HCT116 (cell line): Measurements from ENCODE around the gene EDNRA. TPM values are rescaled to one million over a fixed set of nuclear protein-coding genes. Genes with fewer than 3 reads are reported as not detected.

Experiments used
- ATAC-seq: fragments of 200-7000 bp; cut with Tn5 transposase; 2 replicates; pipeline ENCODE4 v1.9.1; 2020; ENCODE audit warnings: mild to moderate bottlenecking, moderate library complexity
- BruUV-seq: library from RNA; stranded (reverse); fragments of 400-500 nt; replicated peaks from 2 replicates; lab custom pipeline; 2021; lab: Mats Ljungman, UMichigan
- CTCF ChIA-PET: fragments of 300-600 bp; sonication (Branson Sonifier 250); formaldehyde crosslinking; loops from one replicate; lab custom pipeline; 2021; ENCODE audit warnings: antibody characterized with exemption; lab: Charles Lee
- POLR2A ChIA-PET: fragments of 300-600, 350-600 bp; sonication (Branson Sonifier 250); formaldehyde crosslinking; loops from one replicate; lab custom pipeline; 2021; ENCODE audit warnings: antibody characterized with exemption; lab: Charles Lee
- RAD21 ChIA-PET, 2 experiments: fragments of 300-600 bp; sonication (Branson Sonifier 250); formaldehyde crosslinking; loops; one replicate each; lab custom pipeline; 2023; ENCODE audit warnings: low total read pairs in 2 of 2; ENCODE audit not compliant: uncharacterized antibody in 2 of 2, unreplicated experiment in 2 of 2, low non-redundant PET in 1 of 2; lab: Charles Lee
- DNase-seq: peaks from one replicate; pipeline ENCODE4 v3.0.0-alpha.2; 2010; ENCODE audit warnings: low read depth, low spot score
- H2AFZ ChIP-seq: fragments of 200-600 bp; shearing (Covaris generic), sonication (generic); 2 replicates; pipeline ENCODE4 v1.6.1; 2017; ENCODE audit warnings: low read depth, mixed run types, mixed read lengths, antibody characterized with exemption, low read length; ENCODE audit not compliant: poor library complexity, severe bottlenecking
- H3K27ac ChIP-seq: 2 replicates; pipeline ENCODE4 v1.5.1; 2012; ENCODE audit warnings: low read depth, low read length
- H3K27me3 ChIP-seq: fragments of 200-600 bp; sonication (generic); 2 replicates; pipeline ENCODE4 v1.6.1; 2016; ENCODE audit warnings: mixed run types, low read length, mixed read lengths; ENCODE audit not compliant: insufficient read depth
- H3K36me3 ChIP-seq, 2 experiments: fragments of 200-500 bp in 1 of 2; fragments of 200-600 bp in 1 of 2; sonication (Bioruptor generic) in 1 of 2; sonication (generic) in 1 of 2; 2 replicates each; pipeline versions ENCODE4 v1.5.1 to v1.6.1; 2014 to 2016; ENCODE audit warnings: low read length in 2 of 2, inconsistent platforms in 1 of 2, mixed read lengths in 1 of 2, mixed run types in 1 of 2; ENCODE audit not compliant: insufficient read depth in 2 of 2, control insufficient read depth in 1 of 2
- H3K4me1 ChIP-seq, 2 experiments: fragments of 200-600 bp in 1 of 2; sonication (generic) in 1 of 2; 2 replicates each; pipeline versions ENCODE4 v1.5.1 to v1.6.1; 2012 to 2017; ENCODE audit warnings: low read length in 2 of 2, inconsistent platforms in 1 of 2, mild to moderate bottlenecking in 1 of 2, mixed read lengths in 1 of 2, mixed run types in 1 of 2, moderate library complexity in 1 of 2; ENCODE audit not compliant: insufficient read depth in 2 of 2, control insufficient read depth in 1 of 2
- H3K4me2 ChIP-seq: fragments of 200-600 bp; sonication (generic); 2 replicates; pipeline ENCODE4 v1.6.1; 2017; ENCODE audit warnings: mixed run types, low read length, mixed read lengths
- H3K4me3 ChIP-seq, 2 experiments: fragments of 200-600 bp in 1 of 2; sonication (generic) in 1 of 2; replicated peaks in 1 of 2; 2 replicates each; pipeline ENCODE4 v1.5.1; 2011 to 2016; ENCODE audit warnings: low read length in 2 of 2, control low read depth in 1 of 2, low read depth in 1 of 2, mild to moderate bottlenecking in 1 of 2, mixed read lengths in 1 of 2, mixed run types in 1 of 2
- H3K79me2 ChIP-seq: fragments of 200-600 bp; sonication (generic); 2 replicates; pipeline ENCODE4 v1.6.1; 2017; ENCODE audit warnings: mild to moderate bottlenecking, mixed run types, low read length, moderate library complexity, mixed read lengths; ENCODE audit not compliant: insufficient read depth
- H3K9ac ChIP-seq: fragments of 200-600 bp; sonication (generic); 2 replicates; pipeline ENCODE4 v1.6.1; 2016; ENCODE audit warnings: low read length, mixed read lengths
- H3K9me2 ChIP-seq: fragments of 200-600 bp; sonication (generic), shearing (Covaris generic); 2 replicates; pipeline ENCODE4 v1.6.1; 2017; ENCODE audit warnings: mixed run types, mild to moderate bottlenecking, moderate library complexity; ENCODE audit not compliant: insufficient read depth
- H3K9me3 ChIP-seq, 2 experiments: fragments of 200-500 bp in 1 of 2; fragments of 200-600 bp in 1 of 2; sonication (Bioruptor generic) in 1 of 2; sonication (generic) in 1 of 2; 2 replicates each; pipeline ENCODE4 v1.6.1; 2014 to 2017; ENCODE audit warnings: low read length in 2 of 2, mixed read lengths in 2 of 2, inconsistent platforms in 1 of 2, low read depth in 1 of 2, mild to moderate bottlenecking in 1 of 2, mixed run types in 1 of 2, moderate library complexity in 1 of 2; ENCODE audit not compliant: control insufficient read depth in 1 of 2, insufficient read depth in 1 of 2
- H4K20me1 ChIP-seq: fragments of 200-600 bp; sonication (generic), shearing (Covaris generic); 2 replicates; pipeline ENCODE4 v1.6.1; 2017; ENCODE audit warnings: mixed run types, mild to moderate bottlenecking, moderate library complexity; ENCODE audit not compliant: insufficient read depth
- CEBPB ChIP-seq: IDR thresholded peaks from 2 replicates; pipeline ENCODE4 v1.6.1; 2012; ENCODE audit warnings: low read depth
- ELF1 ChIP-seq: IDR thresholded peaks from 2 replicates; pipeline ENCODE4 v1.6.1; 2012; ENCODE audit warnings: low read depth, borderline replicate concordance
- EZH2phosphoT487 ChIP-seq: fragments of 200-600 bp; IDR thresholded peaks from 2 replicates; pipeline ENCODE4 v1.6.1; 2018; ENCODE audit warnings: antibody characterized with exemption, borderline replicate concordance
- FOSL1 ChIP-seq: IDR thresholded peaks from 2 replicates; pipeline ENCODE4 v1.6.1; 2012; ENCODE audit warnings: low read depth
- POLR2A ChIP-seq: IDR thresholded peaks from 2 replicates; pipeline ENCODE4 v1.7.0; 2011; ENCODE audit warnings: borderline replicate concordance; ENCODE audit not compliant: insufficient read depth, insufficient read length; ENCODE audit errors: extremely low read depth
- POLR2AphosphoS5 ChIP-seq: IDR thresholded peaks from 2 replicates; pipeline ENCODE4 v1.6.1; 2011; ENCODE audit warnings: mild to moderate bottlenecking, low read depth, low read length, moderate library complexity
- RAD21 ChIP-seq: IDR thresholded peaks from 2 replicates; pipeline ENCODE4 v1.6.1; 2012; ENCODE audit warnings: low read depth, mild to moderate bottlenecking
- SIN3A ChIP-seq: IDR thresholded peaks from 2 replicates; pipeline ENCODE4 v1.6.1; 2012; ENCODE audit warnings: low read depth
- SRF ChIP-seq: IDR thresholded peaks from 2 replicates; pipeline ENCODE4 v1.6.1; 2012; ENCODE audit warnings: low read depth
- YY1 ChIP-seq: IDR thresholded peaks from 2 replicates; pipeline ENCODE4 v1.6.1; 2011; ENCODE audit warnings: low read length, low read depth, moderate library complexity, mild to moderate bottlenecking; ENCODE audit not compliant: insufficient replicate concordance; ENCODE audit errors: extremely low read depth
- ZNF274 ChIP-seq: fragments of 200-500 bp; sonication (Bioruptor generic); IDR thresholded peaks from 2 replicates; pipeline ENCODE4 v1.6.1; 2014; ENCODE audit warnings: mild to moderate bottlenecking, low read depth, low read length, inconsistent platforms
- intact Hi-C: fragments of 100-400 bp; cut with micrococcal nuclease; formaldehyde crosslinking; loops from 2 replicates; pipeline ENCODE4 v1.10.0; 2022
- total RNA-seq: library from RNA; stranded (reverse); gene quantifications from one replicate; pipeline ENCODE4 v1.2.1, GENCODE V29; 2021; ENCODE audit not compliant: unreplicated experiment
- TF ChIP-seq, protein P1 (sequence below), 3 experiments: fragments of 200-600 bp in 1 of 3; sonication (generic) in 1 of 3; IDR thresholded peaks in 2 of 3; conservative IDR thresholded peaks in 1 of 3; 2 replicates each; pipeline ENCODE4 v1.5.1; 2012 to 2017; ENCODE audit warnings: low read depth in 2 of 3, low read length in 2 of 3, antibody characterized with exemption in 1 of 3, borderline replicate concordance in 1 of 3, control low read depth in 1 of 3, mild to moderate bottlenecking in 1 of 3, mixed read lengths in 1 of 3, mixed run types in 1 of 3, moderate library complexity in 1 of 3; ENCODE audit not compliant: insufficient read depth in 1 of 3
- TF ChIP-seq, protein P2 (sequence below): IDR thresholded peaks from 2 replicates; pipeline ENCODE4 v1.6.1; 2012
- TF ChIP-seq, protein P3 (sequence below): IDR thresholded peaks from 2 replicates; pipeline ENCODE4 v1.6.1; 2011; ENCODE audit warnings: mild to moderate bottlenecking, low read length, moderate library complexity; ENCODE audit not compliant: insufficient replicate concordance; ENCODE audit errors: extremely low read depth
- TF ChIP-seq, protein P4 (sequence below): IDR thresholded peaks from 2 replicates; pipeline ENCODE4 v1.6.1; 2012

EDNRA gene
- total RNA-seq, 1 experiment from 2014 or later: 2.0 TPM

DNA sequence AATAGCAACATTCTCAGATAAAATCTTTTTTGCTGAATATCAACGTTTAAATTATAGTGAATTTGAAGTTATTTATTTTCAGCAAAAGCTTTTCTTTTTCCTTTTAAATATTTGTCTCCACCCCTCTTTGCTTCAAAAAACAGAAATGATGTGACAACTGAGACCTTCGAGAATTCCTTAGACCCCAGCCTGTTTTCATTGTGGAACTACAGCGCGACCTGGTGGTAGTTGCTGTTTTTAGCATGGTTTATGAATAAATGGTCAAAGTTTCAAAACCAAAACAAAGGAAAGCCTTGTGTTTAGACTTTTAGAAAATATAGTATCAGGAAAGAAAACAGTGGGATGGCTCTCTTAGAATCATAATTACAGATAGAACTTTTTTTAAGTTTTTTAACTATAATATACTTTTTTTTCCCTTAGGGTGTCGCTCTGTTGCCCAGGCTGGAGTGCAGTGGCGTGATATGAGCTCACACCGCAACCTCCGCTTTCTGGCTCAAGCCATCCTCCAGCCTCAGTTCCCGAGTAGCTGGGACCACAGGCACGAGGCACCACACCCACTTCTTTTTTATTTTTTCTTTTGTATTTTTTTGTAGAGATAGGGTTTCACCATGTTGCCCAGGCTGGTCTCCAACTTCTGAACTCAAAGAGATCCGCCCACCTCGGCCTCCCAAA is 109.5 kb downstream of the EDNRA start:
- Histone ChIP-seq H3K9me2 (no peaks in the 10 kb centered on the region), H4K20me1 (no peaks in the 10 kb centered on the region), H3K27ac (no peak overlapping the region), H3K9me3 (no peaks in the 10 kb centered on the region), H3K36me3 (no peaks in the 10 kb centered on the region), H3K9ac (no peak overlapping the region), H3K4me2 (no peak overlapping the region; the same call in 1 of the 2 replicates), H3K79me2 (no peaks in the 10 kb centered on the region), H2AFZ (peak overlapping the region; percentile 86), H3K27me3 (no peaks in the 10 kb centered on the region), H3K4me3 (no peak overlapping the region), H3K4me1 (no peaks in the 10 kb centered on the region)
- intact Hi-C loops: loop anchor here (1.0 to 10.0 kb wide), 6 partner anchors 72 to 1246 kb away; no protein-coding TSS in a partner anchor
- ChIA-PET POLR2A (no interaction called here), RAD21 (interaction anchor here (1.0 to 1.4 kb wide), 4 partner anchors 71 to 493 kb away, joined by 3 to 8 read pairs (median 4); no protein-coding TSS in a partner anchor), CTCF (interaction anchor here (0.5 to 3.2 kb wide), 11 partner anchors 27 to 573 kb away, joined by 3 to 36 read pairs (median 7); partner anchors contain the start of gene TMEM184C)
- DNase-seq: peak; percentile 54
- BruUV-seq: no TSS peak
- TF ChIP-seq FOSL1: no peak
- TF ChIP-seq, protein P1, sequence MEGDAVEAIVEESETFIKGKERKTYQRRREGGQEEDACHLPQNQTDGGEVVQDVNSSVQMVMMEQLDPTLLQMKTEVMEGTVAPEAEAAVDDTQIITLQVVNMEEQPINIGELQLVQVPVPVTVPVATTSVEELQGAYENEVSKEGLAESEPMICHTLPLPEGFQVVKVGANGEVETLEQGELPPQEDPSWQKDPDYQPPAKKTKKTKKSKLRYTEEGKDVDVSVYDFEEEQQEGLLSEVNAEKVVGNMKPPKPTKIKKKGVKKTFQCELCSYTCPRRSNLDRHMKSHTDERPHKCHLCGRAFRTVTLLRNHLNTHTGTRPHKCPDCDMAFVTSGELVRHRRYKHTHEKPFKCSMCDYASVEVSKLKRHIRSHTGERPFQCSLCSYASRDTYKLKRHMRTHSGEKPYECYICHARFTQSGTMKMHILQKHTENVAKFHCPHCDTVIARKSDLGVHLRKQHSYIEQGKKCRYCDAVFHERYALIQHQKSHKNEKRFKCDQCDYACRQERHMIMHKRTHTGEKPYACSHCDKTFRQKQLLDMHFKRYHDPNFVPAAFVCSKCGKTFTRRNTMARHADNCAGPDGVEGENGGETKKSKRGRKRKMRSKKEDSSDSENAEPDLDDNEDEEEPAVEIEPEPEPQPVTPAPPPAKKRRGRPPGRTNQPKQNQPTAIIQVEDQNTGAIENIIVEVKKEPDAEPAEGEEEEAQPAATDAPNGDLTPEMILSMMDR (IDR thresholded peaks at IDR 0.05 in 2 of 3, conservative IDR thresholded peaks at IDR 0.05 in 1 of 3; ENCODE audit: borderline replicate concordance in 1 of 3, insufficient read depth in 1 of 3, low read depth in 2 of 3, low read length in 2 of 3): peak; percentile 78 to 90 (median 81)
- TF ChIP-seq RAD21: peak; percentile 94
- TF ChIP-seq CEBPB: no peak
- TF ChIP-seq SIN3A: no peak
- peak; percentile 83 for ATAC-seq

DNA sequence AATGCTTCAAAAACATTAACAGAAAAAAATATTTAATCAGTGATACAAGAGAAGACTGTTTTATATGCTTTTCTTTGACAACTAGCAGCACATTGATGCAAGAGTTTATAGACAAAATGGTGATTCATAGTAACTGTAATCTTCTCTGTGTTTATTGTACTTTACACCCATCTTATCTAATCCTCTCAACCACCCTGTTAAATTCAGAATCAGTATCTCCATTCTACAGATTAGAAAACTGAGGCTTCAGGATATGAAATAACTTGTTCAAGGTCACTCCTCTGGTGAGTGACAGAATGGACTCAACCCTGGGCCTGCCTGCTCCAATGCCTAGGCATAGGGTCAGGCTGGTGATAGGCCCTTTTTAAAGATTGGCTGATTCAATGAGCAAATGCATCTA is 110.2 kb downstream of the EDNRA start:
- H3K27me3 ChIP-seq: no peaks in the 10 kb centered on the region
- no peak for ATAC-seq
- POLR2A ChIA-PET: no interaction called here
- no peaks in the 10 kb centered on the region for H3K79me2 ChIP-seq
- no peak overlapping the region for H3K9ac ChIP-seq
- CTCF ChIA-PET: interaction anchor here (0.5 to 3.2 kb wide), 10 partner anchors 26 to 574 kb away, joined by 3 to 36 read pairs (median 12); partner anchors contain the start of gene TMEM184C
- DNase-seq: no peak
- H3K4me1 ChIP-seq: no peaks in the 10 kb centered on the region
- no peak overlapping the region for H3K4me2 ChIP-seq
- H2AFZ ChIP-seq: peak overlapping the region; percentile 86
- no TSS peak for BruUV-seq
- no peak overlapping the region for H3K27ac ChIP-seq
- H4K20me1 ChIP-seq: no peaks in the 10 kb centered on the region
- no peaks in the 10 kb centered on the region for H3K36me3 ChIP-seq
- intact Hi-C loops: loop anchor here (2.0 to 10.0 kb wide), 2 partner anchors 72 to 1246 kb away; no protein-coding TSS in a partner anchor
- H3K4me3 ChIP-seq: no peak overlapping the region
- H3K9me3 ChIP-seq: no peaks in the 10 kb centered on the region
- RAD21 ChIA-PET: interaction anchor here in 1 of 2 experiments (1.3 to 1.4 kb wide), 2 partner anchors 72 to 494 kb away, joined by 3 to 8 read pairs; no protein-coding TSS in a partner anchor
- H3K9me2 ChIP-seq: no peaks in the 10 kb centered on the region
- no peak for TF ChIP-seq EZH2phosphoT487
- TF ChIP-seq POLR2A: no peak
- TF ChIP-seq CEBPB: no peak
- no peak for TF ChIP-seq POLR2AphosphoS5
- TF ChIP-seq ZNF274: no peak
- TF ChIP-seq, protein P2, sequence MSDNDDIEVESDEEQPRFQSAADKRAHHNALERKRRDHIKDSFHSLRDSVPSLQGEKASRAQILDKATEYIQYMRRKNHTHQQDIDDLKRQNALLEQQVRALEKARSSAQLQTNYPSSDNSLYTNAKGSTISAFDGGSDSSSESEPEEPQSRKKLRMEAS: no peak
- TF ChIP-seq, protein P3, sequence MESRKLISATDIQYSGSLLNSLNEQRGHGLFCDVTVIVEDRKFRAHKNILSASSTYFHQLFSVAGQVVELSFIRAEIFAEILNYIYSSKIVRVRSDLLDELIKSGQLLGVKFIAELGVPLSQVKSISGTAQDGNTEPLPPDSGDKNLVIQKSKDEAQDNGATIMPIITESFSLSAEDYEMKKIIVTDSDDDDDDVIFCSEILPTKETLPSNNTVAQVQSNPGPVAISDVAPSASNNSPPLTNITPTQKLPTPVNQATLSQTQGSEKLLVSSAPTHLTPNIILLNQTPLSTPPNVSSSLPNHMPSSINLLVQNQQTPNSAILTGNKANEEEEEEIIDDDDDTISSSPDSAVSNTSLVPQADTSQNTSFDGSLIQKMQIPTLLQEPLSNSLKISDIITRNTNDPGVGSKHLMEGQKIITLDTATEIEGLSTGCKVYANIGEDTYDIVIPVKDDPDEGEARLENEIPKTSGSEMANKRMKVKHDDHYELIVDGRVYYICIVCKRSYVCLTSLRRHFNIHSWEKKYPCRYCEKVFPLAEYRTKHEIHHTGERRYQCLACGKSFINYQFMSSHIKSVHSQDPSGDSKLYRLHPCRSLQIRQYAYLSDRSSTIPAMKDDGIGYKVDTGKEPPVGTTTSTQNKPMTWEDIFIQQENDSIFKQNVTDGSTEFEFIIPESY: no peak
- no peak for TF ChIP-seq SRF
- TF ChIP-seq, protein P4, sequence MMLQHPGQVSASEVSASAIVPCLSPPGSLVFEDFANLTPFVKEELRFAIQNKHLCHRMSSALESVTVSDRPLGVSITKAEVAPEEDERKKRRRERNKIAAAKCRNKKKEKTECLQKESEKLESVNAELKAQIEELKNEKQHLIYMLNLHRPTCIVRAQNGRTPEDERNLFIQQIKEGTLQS: no peak
- no peak for TF ChIP-seq YY1
- no peak for TF ChIP-seq ELF1
